ENCODE data around the gene HEATR5B.
"Not testable (repeated sequence)": the region's sequence is repeated elsewhere in the genome, so short reads cannot be mapped to it uniquely, and the experiment has no call there.

HEATR5B gene

DNA sequence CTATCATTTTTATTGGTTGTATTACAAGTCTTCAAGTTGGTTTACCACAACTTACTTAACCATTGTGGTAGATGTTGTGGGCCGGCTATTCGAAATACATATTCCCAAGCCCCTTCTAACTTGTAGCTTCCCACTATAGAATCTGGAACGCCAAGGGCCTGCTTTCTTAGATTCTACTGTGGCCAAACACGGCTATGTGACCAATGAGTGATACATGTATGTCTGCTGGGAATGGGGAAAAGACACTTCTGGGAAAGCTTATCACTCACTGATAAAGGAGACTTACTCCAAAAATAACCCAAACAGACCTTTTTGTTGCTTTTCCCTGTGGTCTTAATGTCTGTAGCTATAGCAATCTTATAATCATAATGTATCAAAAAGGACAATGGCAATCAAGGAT lies 142.3 kb downstream of the HEATR5B start:
- DNase-seq (ENCODE audit: low spot score) = no peak

DNA sequence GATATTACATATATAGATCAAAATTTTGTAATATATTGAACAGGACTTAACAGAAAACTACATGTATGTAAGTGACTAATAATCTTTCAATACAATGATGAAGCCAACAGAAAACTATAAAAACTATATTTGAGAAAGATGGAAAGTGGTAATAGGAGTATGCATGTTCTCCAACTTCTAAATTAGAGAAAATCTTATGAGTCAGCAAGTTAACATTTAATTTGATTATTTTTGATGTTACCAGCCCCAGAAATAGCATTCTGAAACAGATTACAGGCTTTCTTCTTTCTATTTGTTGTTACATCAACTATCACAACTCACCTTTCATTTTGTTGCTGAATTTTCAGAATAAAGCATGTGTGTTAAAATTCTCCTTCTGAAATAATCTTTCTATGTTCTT lies 147.6 kb downstream of the HEATR5B start:
- DNase-seq (ENCODE audit: low spot score) = not testable (repeated sequence)

GRCh38 chr2:36931688-36932087 lies 152.5 kb downstream of the HEATR5B start:
- DNase-seq (ENCODE audit: low spot score) = not testable (repeated sequence)

Measured in GM03348 (cell line).